Lung microvascular endothelial cell (primary cell): ENCODE data around the gene JAM2. TPM values are rescaled to one million over a fixed set of nuclear protein-coding genes. Genes with fewer than 3 reads are reported as not detected.
"Not testable (repeated sequence)": the region's sequence is repeated elsewhere in the genome, so short reads cannot be mapped to it uniquely, and the experiment has no call there.

ENCODE experiments used
- DNase-seq, 2 donors: peaks; one replicate each; pipeline versions ENCODE4 v3.0.0 to v3.0.0-alpha.2; 2010; ENCODE audit warnings: low read depth in 2 of 2
- total RNA-seq: library from RNA; depleted of rRNA; stranded (reverse); fragments of >200 nt; gene quantifications from 2 replicates; pipeline ENCODE4 v1.2.1, GENCODE V29; 2014

JAM2 gene
- total RNA-seq, 1 donor from 2014 or later, result 0.20 TPM

GRCh38 chr21:25643486-25643885 is 4.4 kb downstream of the JAM2 start:
- no peak for DNase-seq

DNA sequence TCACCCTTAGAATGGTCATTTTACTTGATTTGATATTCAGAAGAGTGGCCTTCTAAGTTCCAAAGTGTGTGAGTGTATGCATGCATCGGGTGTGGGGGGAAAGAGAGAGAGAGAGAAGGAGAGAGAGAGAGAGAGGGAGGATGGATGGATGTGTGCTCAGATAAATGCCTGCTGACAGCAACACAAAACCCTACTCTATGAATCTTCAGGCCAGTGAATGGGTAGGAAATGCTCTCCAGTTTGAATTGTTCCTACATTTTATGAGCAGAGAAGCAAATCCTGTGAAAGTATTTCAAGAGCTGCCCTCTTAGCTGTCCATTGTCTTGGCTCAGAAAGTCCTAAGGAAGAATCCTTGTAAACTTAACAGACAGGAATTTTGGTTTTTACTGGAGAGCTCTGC is 7.4 kb downstream of the JAM2 start:
- DNase-seq, result no peak

- no peak for DNase-seq
Observed at GRCh38 chr21:25647647-25648046, 8.6 kb downstream of the JAM2 start.

DNA sequence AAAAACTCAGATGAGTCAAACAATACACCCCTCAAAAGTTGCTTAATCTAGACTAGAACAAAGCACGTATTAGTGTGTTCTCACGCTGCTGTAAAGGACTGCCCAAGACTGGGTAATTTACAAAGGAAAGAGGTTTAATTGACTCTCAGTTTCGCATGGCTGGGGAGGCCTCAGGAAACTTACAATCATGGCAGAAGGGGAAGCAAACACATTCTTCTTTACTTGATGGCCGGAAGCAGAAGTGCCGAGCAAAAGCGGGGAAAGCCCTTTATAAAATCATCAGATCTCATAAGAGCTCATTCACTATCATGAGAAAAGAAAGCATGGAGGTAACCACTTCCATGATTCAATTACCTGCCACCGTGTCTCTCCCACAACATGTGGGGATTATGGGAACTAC is 10.1 kb downstream of the JAM2 start:
- DNase-seq, result no peak

- no peak for DNase-seq
Observed at GRCh38 chr21:25656412-25656811, 17.4 kb downstream of the JAM2 start.

GRCh38 chr21:25657140-25657539 is 18.1 kb downstream of the JAM2 start:
- DNase-seq, result no peak

- no peak for DNase-seq
Observed at GRCh38 chr21:25658427-25659035, 19.5 kb downstream of the JAM2 start.

DNA sequence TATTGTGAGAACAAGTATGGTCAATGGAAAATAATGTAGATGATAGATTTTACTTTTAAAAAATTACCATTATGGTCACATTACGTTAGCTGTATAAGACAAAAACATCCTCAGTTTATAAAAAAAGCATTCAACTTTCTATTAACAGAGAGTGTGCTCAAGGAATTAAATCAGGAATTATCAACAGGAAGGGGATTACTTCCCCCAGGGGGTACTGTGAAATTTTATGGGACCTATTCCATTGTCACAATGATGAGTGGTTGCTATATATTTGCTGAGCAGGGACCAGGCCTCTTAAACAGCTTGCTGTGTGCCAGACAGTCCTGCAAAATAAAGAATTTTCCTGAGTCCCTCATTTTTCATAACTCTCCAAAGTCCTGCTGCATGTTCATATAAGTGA is 21.2 kb downstream of the JAM2 start:
- DNase-seq, result no peak

DNA sequence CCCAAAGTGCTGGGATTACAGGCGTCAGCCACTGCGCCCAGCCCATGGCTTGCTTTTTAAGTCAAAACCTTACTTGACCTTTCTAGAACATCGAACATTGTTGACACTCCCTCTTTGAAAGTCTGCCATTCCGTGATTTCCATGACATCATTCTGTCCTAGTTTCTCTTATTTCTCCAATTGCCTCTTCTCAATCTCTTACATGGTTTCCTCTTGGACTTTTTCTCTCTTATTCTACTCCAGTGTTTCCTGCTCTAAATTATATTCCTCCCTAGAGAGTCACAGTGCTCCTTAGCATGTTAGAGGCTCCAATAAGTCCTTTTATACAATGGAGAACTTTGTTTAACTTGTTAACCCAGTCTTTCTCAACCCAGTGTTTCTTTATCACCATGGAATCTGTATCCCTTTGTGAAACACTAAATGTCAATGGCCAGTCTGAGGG is 25.5 kb downstream of the JAM2 start:
- no peak for DNase-seq

- DNase-seq, result peak in 1 of 2 donors; percentile 86
Observed at GRCh38 chr21:25670726-25671125, 31.7 kb downstream of the JAM2 start.

DNA sequence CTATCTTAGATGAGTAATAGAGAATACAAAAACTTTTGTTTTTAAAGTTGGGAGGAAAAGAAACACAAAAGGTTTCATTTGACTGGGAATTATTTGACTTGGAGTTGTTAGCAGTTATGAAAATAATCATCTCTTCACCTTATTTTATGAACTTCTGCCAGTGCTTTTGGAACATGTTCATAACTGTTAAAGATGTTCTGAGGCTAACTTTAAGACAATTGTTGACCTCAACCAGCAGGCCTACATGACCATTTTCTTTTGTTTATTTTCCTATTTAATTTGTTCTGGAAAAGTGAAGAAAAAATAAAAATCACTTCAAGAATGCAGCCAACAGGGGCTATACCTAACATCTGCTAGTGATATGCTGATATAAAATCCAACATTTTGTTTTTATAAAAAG is 37.4 kb downstream of the JAM2 start:
- no peak for DNase-seq

DNA sequence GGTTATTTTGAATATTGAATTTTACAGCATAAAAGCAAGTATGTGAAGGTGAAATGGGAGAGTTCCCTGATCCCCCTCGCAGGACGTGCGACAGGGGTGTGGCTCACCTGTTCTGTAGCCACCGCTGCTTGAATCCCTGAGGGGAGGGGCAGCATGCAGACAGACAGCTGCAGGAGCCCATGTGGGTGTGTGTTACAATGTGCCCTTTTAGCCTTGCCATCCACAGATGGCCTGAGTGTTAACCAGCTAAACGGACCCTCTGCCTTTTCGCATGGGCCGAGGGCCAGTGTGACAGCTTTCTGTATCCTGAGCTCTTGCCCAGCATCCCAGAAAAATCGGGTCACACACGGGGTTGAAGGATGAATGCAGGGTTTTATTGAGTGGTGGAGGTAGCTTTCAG is 43.3 kb downstream of the JAM2 start:
- no peak for DNase-seq

GRCh38 chr21:25687787-25688186 is 48.7 kb downstream of the JAM2 start:
- DNase-seq, result no peak

DNA sequence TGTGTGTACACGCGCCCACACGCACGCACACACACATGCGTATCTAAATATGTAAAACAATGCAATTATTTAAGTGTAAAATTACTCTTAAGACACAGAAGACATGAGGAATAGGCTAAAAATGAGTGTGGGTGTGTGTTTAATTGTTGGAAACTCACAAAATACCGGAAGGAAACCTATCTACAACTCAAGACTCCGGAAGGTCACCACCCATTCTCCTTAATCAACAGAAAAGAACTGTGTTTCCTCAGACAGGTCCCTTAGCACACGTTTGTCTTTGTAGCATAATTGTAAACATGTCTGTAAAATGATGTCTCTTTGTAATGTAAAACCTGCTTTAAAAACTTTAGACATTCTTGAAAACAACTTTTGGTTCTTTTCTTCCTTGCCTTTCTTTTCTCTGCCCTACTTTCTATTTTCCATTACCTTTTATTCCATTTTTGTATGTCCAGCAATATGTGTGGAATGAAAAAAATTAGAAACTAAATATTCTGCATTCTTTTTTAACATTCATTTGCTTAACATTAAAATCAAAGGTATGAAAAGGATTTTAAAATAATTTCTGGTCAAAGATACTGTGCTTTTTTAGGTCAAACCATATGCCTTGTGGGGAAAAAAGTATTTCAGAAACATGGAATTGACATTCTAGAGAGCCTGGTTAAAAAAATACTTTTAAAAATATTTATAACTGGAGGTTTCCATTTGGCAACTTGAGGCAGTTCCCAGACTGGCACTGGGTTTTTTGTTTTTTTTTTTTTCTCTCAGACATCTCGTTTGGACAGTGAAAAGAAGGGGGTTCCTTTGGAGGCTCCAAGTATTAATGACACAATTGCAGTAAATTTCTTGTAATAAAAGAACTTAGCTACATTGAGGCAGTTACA is 49.5 kb downstream of the JAM2 start:
- DNase-seq, result peak in 1 of 2 donors; percentile 62

DNA sequence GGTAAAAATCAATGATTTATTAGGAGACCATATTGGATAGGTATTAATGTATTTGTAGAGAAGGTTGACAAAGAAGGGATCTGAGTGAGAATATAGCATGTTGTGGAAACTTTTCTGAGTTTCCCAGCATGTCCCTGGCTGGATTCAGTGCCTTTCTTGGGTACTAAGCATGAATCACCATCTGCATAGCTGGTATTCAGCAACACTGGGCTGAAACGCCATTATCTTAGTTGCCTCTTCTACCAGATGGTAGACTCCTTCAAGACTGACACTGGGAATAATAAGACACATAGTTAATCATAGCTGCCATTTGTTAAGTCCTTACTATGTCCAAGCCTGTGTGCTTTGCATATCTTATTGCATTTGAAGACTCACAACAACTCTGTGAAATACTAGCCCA is 50.2 kb downstream of the JAM2 start:
- DNase-seq, result peak in 1 of 2 donors; percentile 16

- DNase-seq, result peak in 1 of 2 donors; percentile 26
Observed at GRCh38 chr21:25691976-25692375, 52.9 kb downstream of the JAM2 start.

DNA sequence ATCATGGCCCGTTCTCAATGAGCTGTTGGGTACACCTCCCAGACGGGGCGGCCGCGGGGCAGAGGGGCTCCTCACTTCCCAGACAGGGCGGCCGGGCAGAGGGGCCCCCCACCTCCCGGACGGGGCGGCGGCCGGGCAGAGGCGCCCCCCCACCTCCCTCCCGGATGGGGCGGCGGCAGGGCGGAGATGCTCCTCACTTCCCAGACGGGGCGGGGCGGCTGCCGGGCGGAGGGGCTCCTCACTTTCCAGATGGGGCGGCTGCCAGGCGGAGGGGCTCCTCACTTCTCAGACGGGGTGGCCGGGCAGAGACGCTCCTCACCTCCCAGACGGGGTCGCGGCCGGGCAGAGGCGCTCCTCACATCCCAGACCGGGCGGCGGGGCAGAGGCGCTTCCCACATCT is 56.4 kb downstream of the JAM2 start:
- DNase-seq, result not testable (repeated sequence)

- no peak for DNase-seq
Observed at GRCh38 chr21:25700741-25701140, 61.7 kb downstream of the JAM2 start.

- DNase-seq, result peak in 1 of 2 donors; percentile 14
Observed at GRCh38 chr21:25701529-25701928, 62.5 kb downstream of the JAM2 start.

GRCh38 chr21:25708467-25709065 is 69.5 kb downstream of the JAM2 start:
- peak; percentile 61 to 71 for DNase-seq

- DNase-seq, result no peak
Observed at GRCh38 chr21:25709684-25710265, 70.7 kb downstream of the JAM2 start.

- DNase-seq, result no peak
Observed at GRCh38 chr21:25710550-25710949, 71.5 kb downstream of the JAM2 start.
